Kidney tubule cell (primary cell): ENCODE data around the gene EMD.
"Not testable (repeated sequence)": the region's sequence is repeated elsewhere in the genome, so short reads cannot be mapped to it uniquely, and the experiment has no call there.

Source experiments
- DNase-seq: peaks from one replicate; pipeline ENCODE4 v3.0.0-alpha.2; 2018; ENCODE audit warnings: low spot score

EMD gene

GRCh38 chrX:154378799-154379568 lies at the start of gene EMD:
TSS of gene EMD (plus strand) at chrX:154379295. CDS start at chrX:154379485, 190 bp downstream.
- peak; percentile 97 for DNase-seq

- no peak for DNase-seq
These were observed 46.5 kb upstream of the EMD start for GRCh38 chrX:154332561-154332960.

GRCh38 chrX:154333116-154333515 lies 46.0 kb upstream of the EMD start:
- no peak for DNase-seq

- no peak for DNase-seq
These were observed 45.2 kb upstream of the EMD start for GRCh38 chrX:154333837-154334271.

GRCh38 chrX:154334496-154334895 lies 44.6 kb upstream of the EMD start:
- DNase-seq, result no peak

- DNase-seq, result not testable (repeated sequence)
These were observed 37.4 kb upstream of the EMD start for GRCh38 chrX:154341399-154342298.

GRCh38 chrX:154343063-154343462 lies 36.0 kb upstream of the EMD start:
- DNase-seq, result not testable (repeated sequence)

GRCh38 chrX:154343620-154344019 lies 35.5 kb upstream of the EMD start:
- DNase-seq, result not testable (repeated sequence)

GRCh38 chrX:154348114-154348531 lies 31.0 kb upstream of the EMD start:
- no peak for DNase-seq

- DNase-seq, result no peak
These were observed 30.3 kb upstream of the EMD start for GRCh38 chrX:154348646-154349358.

GRCh38 chrX:154349359-154349935 lies 29.6 kb upstream of the EMD start:
- DNase-seq, result no peak

GRCh38 chrX:154349979-154350378 lies 29.1 kb upstream of the EMD start:
- DNase-seq, result no peak

- DNase-seq, result no peak
These were observed 28.5 kb upstream of the EMD start for GRCh38 chrX:154350429-154351182.

GRCh38 chrX:154351183-154352011 lies 27.7 kb upstream of the EMD start:
- no peak for DNase-seq

GRCh38 chrX:154352012-154352401 lies 27.1 kb upstream of the EMD start:
- no peak for DNase-seq

- DNase-seq, result no peak
These were observed 26.6 kb upstream of the EMD start for GRCh38 chrX:154352466-154352865.

GRCh38 chrX:154353172-154353843 lies 25.8 kb upstream of the EMD start:
- no peak for DNase-seq

GRCh38 chrX:154354013-154354412 lies 25.1 kb upstream of the EMD start:
- DNase-seq, result no peak

GRCh38 chrX:154354516-154354915 lies 24.6 kb upstream of the EMD start:
- DNase-seq, result no peak
